Hematopoietic multipotent progenitor cell (in vitro differentiated cells): Measurements from ENCODE around the gene TOR4A. TPM values are rescaled to one million over a fixed set of nuclear protein-coding genes. Genes with fewer than 3 reads are reported as not detected.
A peak's percentile ranks its signal among the peaks of the same experiment; 100 is the strongest.

ENCODE experiments used
- DNase-seq, 3 donors: peaks; one replicate each; pipeline ENCODE4 v3.0.0-alpha.2; 2011 to 2015; ENCODE audit warnings: low read depth in 2 of 3, low spot score in 2 of 3
- total RNA-seq: library from RNA; depleted of rRNA; stranded (reverse); fragments of >200 nt; gene quantifications from one replicate; pipeline ENCODE4 v1.2.3, GENCODE V29; 2012

TOR4A gene
- total RNA-seq, 1 donor: 25.0 TPM

DNA sequence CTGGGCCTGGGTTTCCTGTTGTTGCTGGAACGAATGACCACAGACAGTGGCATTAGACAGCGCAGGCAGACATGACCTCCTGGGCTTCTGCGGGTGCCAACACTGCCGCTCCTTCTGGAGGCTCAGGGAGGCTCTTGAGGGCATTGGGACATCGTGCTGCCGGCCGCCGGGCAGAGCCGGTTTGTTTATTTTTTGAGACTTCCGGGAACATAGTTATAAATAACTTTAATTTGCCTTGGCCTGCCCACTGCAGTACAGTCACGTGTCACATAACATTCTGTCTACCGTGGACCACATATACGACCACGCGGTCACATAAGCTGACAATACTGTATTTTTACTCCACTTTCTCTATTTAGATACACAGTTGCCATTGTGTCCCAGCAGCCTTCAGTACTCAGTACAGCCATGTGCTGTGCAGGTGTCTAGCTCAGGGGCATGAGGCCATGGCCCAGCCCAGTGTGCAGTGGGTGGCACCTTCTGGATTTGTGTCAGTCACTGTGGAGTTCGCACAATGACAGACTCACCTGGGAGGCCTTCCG, 8.2 kb upstream of the TOR4A start:
- no peak for DNase-seq

DNA sequence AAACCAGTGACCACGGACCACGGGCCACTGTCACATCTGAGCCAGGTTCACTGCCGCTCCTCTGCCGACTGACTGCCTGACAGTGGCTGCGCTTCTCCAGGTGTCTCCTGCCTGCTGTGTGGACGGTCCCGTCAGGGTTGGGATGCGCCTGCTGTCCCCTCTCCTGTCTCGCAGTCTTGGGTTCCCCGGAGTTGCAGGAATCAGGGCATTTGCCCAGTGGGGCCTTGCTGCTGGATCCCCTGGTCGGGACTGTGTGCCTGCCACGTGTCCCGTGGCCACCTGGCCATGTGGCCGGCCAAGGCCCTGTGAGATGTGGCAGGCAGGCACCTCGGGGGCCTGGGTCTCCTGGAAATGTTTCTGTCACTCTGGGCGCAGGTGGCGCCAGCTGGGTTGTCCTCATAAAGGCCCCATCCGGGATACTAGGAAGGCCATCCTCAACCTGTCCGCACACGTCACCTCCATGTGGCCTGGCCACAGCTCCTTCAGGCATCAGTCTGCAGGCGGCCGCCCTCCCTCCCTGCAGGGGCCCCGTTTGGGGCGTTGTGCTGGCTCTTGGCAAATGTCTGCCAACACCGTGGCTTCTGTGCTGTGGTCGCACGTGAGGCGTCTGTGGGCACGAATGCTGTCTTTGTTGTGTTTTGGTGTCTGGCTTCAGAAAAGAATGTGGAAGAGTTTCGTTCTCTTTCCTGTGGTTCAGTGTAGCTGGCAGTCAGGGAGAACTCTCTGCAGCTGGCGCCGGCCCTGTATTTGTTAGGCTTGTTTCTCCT, 6.4 kb upstream of the TOR4A start:
- peak in 2 of 3 donors; percentile 51 to 58 for DNase-seq

DNA sequence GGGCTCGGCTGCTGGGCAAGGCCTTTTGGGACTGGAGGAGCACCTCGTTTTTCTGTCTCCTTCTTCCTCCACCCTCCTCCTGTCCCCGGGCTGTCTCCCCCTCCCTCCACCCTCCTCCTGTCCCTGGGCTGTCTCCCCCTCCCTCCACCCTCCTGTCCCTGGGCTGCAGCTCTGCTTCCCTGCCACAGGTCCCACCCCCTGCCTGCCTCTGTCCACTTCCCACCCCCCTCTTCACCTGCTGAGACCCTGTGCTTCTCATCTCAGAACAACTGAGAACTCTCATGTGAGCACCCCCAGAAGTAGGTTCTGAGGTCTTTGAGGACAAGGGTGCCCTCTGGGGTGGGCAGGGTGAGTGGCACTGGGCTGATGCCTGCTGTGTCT, 5.8 kb upstream of the TOR4A start:
- DNase-seq: no peak

DNA sequence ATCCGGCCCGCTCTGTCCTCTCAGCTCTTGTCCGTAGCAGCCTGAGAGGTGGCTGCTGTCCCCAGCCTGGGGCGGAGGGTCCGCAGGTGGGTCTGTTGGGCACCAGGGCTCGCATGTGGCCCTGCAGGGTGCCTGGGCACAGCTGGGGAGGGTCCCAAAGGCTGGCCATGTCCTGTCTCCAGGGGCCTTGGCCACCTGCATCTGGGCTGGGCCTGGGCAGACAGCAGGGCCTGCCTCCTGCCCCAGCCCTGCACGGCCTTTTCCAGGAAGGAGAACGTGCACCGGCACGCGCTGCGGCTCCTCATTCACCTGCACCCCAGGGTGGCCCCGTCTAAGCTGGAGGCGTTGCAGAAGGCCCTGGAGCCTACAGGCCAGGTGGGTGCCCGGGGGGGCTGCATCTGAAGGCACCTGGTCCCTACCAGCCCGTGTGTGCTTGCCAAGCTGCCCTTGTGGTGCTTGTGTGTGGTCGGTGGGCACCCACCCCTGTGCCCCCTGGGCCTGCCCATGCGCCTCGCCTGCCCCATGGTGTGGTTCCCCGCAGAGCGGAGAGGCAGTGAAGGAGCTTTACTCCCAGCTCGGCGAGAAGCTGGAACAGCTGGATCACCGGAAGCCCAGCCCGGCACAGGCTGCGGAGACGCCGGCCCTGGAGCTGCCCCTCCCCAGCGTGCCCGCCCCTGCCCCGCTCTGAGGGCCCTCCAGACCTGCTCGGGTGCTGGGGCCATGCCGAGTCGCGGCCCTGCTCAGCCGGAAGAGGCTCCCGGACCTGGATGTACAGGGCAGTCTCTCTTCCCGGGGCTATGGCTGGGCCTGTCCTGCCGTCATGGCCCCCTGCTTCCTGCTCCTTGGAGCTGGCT, 5.1 kb upstream of the TOR4A start:
- DNase-seq: no peak

DNA sequence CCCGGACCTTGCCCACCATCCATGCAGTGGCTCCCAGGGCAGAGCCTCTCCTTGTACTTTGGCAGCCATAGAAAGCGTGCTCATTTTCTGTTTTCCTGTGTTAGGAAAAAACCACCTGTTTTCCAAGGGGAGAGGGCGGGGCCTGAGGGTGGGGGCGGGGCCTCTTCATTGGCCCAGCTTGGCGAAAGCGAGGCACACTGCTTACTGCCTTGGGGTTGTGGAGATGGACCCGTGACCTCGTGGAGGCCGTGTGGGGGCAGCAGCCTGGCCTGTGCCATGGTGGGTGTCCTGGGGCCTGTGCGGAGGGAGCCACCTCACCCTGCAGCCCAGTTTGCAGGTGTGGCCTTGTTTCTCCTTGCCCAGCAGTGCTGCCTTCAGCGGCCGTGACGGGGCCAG, 4.4 kb upstream of the TOR4A start:
- no peak for DNase-seq

DNA sequence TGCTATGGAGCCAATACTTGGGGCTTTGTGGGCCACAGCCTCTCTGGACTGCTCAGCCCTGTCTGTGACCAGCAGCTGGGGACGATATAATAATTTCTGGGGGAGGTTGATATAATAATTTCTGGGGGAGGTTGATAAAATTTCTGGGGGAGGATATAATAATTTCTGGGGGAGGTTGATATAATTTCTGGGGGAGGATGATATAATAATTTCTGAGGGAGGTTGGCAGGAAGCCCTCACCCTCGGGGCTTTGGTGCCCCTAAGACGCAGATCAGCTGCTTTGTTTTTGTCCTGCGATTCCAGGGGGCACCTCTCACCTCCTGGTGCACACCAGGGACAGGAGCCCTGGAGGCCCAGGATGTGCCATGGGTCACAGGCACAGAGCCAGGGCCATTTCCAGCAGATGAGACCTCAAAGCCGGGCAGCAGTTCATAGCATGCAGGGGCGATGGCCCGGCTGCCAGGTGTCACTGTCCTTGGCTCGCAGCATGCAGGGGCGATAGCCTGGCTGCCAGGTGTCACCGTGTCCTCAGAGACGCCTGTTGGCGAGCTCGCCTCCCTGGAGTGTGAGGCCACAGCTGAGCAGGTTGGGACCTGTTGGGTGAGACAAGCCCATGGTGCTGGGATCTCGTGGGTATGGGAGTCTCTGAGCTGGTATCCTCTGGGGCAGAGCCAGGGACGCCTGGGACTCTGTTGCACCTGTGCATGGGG, 3.8 kb upstream of the TOR4A start:
- DNase-seq: no peak

DNA sequence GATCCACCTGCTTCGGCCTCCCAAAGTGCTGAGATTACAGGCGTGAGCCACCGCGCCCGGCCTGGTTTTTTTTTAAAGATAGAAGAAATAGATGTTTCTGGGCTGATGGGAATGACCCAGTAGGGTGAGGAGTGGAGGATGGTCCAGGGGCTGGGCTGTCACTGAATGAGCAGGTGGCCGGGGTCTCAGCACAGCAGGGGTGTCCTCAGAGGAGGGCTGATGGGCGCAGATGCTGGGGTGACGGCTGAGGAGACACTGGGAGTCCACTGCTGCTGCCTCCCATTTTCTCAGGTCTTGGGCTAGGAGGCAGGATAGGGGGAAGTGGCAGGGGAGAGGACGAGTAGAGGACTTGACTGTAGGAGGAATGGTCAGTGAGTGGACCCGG, 2.3 kb upstream of the TOR4A start:
- no peak for DNase-seq

DNA sequence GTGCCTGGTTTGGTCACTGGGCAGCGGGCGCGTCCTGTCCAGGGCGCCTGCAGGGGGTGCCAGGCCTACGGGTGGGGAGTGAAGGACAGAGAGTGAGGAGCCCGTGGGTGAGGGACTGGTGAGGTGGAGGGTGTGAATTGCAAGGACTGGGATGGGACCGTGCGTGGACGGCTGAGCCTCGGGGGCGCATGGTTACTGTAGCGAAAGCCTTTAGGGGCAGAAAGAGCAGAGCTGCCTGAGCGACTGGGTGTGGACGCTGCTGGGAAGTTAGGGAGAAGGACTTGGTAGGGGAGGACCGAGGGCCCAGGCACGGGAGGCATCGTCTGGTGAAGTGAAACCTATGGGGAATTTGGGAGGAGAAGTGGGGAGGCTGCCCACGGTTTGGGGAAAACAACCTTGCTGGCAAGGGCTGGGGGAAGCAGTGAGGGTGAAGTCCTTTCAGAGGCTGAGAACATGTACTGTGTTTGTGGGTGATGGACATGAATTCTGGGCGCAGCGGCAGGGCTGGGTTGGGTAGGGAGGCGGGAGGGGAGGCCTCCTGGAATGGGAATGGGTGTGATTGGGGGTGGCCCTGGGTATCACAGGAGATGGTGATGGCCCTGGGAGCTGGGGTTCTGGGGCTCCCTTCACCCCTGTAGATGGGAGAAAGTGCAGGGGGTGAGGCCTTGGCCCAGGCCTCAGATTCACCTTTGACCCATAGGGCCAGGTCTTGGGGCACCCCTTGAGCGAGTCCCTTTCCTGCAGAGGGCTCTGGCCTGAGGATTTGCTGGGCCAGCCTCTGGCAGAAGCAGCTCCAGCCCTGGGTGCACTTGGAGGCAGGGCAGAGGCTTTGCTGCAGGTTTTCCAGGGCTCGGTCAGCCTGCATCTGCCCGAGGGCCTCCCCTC, 1.7 kb upstream of the TOR4A start:
- DNase-seq: no peak

DNA sequence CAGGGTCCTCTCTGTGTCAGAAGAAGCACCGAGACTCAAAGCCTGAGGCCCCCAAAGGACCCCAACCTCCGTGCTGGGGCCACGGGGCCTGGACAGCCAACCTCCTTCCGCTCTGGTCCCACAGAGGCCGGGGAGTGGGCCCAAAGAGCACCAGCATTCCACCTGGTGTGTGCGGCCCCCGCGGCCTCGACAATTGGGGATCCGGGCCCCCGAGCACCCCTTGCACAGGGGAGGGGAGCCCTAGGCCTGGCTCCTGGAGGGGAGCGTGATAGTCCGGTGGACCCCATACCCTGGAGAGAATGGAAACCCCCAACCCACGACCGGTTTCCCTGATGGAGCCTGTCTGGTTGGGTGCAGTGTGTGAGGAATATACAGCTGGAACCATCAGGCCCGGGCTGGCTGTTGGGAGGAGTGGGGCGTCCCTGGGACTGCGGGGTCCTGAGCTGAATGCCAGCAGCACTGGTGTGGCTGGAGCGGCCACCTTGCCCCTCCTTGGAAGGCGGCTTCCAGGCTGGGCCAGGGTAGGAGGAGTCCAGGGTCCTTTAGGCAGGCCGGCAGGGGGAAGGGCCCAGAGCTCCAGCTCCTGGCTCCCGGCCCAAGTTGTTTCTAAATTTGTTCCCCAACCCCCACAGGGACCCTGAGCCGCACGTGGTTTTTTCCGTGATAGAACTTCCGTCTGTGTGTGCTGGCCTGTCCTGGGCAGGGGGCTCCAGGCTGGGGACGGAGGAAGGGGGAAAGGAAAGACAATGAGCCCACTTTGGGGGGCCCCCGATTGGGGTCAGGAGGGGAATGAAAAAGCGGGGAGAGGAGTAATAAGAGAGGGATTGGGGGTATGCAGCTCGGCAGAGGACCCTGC, 825 bp upstream of the TOR4A start:
- peak in 1 of 3 donors; percentile 56 for DNase-seq

DNA sequence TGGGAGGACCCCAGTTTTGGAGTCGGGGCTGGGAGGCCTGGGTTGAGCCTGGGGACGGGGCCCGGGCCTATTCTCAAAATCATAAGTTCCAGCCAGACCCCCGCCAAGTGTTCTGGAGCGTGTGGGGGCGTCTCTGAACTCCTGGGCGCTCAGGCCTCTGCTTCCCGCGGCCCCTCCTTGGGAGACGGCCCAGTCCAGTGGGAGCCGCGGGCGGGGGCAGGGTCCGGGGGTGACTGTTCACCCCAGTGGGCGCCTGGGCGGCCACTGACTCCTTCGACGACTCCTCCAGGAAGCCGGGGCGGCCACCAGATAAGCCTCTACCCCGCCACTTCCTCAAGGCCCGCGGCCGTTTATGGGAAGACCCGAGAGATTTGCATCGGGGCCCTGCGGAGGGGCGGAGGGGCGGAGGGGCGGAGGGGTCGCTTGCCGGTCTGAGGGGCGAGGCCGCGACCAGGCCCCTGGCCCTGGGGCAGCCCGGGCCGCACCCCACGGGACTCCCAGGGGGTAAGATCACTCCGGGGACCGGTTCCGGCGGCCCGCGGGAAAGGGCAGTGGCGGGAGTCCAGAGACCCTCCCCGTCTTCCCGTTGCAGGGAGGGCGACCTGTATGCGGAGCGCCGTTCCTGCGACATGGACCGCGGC, 655 bp downstream of the TOR4A start:
- peak in 1 of 3 donors; percentile 43 for DNase-seq

DNA sequence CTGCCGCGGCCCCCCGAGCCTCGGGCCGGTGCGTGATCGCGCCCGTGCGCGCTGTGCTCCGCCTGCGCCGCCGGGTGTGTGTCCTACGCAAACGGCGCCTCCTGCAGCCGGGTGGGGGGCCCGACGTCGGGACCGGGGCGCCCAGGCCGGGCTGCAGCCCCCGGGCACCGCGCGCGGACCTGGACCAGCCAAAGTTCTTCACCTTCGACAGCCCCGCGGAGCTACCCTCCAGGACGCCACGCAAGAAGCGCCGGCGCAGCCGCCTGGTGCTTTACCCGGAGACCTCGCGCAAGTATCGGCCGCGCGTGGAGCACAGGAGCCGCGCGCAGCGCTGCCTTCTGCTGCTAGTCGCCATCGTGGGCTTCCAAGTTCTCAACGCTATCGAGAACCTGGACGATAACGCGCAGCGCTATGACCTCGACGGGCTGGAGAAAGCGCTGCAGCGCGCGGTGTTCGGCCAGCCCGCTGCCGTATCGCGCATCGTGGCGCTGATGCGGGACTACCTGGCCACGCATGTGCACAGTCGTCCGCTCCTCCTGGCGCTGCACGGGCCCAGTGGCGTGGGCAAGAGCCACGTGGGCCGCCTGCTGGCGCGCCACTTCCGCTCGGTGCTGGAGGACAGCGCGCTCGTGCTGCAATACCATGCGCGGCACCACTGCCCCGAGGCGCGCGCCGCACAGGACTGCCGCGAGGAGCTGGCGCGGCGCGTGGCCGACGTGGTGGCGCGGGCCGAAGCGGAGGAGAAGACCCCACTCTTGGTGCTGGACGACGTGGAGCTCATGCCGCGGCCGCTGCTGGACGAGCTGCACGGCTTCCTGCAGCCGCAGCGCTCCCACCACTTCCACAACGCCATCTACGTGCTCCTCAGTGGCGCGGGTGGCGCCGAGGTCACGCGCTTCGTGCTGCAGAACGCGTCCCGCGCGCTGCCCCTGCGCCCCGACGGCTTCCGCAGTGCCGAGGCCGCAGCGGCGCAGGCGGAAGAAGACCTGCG, 1.5 kb downstream of the TOR4A start:
- DNase-seq: no peak

DNA sequence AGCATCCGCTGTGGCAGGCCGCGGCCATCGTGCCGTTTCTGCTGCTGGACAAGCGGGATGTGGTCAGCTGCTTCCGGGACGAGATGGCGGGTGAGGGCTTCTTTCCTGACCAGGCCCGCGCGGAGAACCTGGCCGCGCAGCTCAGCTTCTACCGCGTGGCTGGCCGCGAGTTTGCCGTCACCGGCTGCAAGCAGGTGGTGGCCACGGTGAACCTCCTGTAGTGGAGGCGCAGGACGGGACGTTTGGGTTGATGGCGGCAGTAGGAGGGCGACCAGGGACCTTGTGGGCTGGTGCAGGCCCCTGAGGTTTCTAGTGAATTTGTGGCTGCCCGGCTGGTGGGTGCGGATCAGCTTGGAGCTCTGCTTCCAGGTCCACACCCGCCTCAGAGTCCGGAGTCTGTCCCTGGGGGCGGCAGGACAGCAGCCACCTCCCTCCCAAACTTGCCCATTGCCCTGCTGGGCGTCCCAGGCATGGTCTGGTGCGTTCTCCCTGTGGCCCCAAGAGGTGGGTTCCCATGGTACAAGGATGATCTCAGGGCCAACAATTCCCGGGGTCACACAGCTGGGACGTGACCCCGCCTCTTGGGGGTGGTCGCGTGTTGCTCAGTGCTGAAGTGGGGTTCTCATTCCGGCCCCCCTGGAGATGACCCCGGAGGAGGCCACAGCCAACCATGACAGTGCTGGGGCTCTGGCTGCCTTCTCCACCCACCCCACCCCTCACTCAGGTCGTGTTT, 2.4 kb downstream of the TOR4A start:
- DNase-seq: no peak

DNA sequence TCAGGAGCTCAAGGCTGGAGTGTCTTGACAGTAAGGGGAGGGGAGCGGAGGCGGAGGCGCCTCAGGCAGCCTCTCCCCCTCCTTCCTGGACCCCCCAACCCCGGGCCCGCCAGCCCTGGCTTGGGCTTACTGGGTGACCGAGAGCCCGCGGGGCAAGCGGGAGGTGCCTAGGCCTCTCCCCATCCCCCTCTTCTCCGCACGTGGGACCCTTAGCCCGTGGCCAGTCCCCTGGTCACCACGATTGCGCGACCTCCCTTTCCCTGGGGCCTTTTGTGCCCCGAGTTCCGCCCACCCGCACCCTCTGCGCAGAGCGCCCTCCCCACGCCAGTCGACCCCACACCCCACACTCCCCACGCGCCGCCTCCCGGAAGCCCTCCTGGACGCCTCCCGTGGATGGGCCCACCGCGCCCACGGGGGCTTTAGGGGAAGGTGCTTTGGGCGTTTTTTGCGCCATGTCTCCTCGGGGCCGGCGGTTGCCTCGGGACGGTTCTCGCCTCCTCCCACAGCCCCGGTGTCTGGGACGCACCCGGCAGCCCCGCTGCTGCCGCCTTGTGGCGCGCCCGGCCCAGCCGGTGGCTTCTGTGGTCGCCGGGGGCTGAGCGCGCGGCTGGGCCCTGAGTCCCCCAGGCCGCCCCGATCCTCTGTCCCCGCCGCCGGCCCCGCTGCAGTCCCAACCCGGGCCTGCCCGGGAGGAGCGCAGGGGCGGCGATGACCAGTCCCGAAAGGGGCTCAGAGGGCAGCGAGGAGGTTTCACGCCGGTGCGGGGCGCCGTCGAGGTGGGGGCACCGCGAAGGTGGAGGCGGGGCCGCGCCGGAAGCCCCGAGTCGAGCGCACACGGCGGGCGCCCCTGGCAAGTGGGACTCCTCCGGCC, 3.2 kb downstream of the TOR4A start:
- DNase-seq: peak in 1 of 3 donors; percentile 35

DNA sequence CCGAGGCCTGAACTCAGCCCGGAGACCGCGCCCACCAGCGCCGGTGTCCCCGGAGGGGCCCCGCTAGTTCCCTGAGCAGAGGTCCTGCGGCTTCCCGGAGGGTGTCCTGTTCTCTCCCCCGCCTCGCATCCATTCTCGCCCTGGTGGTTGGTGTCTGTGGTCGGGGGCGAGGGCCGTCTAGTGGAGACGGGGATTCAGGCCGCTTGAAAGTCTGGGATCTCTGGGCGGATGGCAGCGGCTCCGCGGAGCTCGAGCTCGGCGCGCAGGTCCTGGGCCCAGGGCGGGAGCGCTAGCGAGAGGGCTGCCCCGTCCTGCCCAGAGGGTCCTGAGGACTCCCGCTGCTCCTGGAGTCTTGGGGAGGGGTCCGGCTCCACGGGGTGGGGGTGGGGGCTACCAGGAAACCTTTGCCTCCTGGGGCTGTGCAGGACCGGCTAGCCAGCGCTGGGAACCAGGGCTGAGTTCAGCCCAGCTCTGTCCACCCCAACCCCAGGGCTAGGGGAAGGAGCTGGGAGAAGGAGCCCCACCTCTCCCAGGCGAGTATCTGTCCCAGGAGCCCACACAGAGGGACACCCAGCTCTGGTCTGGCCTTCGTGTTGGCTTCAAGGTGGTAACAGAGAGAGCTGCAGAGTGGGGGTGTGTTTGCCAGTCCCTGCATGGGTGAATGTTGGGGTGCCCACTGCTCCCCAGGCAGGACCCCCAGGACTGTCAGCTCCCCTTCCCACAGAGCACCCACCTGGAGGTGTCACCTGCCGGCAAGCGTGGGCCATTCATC, 4.0 kb downstream of the TOR4A start:
- DNase-seq: no peak

DNA sequence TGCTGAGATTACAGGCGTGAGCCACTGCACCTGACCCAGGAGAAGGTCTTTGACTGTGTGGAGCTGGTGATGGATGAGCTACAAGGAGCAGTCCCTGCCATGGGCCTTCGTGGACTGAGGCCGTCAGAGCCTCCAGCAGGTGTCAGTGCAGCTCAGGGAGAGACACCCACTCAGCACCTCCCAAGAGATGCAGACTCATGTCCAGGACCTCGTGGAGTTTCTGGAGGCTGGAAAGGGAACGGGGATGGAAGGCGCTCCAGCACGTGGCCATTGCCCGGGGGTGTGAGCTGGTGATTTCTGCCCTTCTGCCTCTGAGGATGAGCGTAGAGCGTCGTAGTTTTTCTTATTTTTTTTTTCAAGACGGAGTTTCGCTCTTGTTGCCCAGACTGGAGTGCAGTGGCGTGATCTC, 9.5 kb downstream of the TOR4A start:
- DNase-seq: peak in 1 of 3 donors; percentile 75
